Activated gamma-delta T cell treated with anti-CD3 and anti-CD28 coated beads, Interleukin-2, amount 50 U/mL, for 16 hours (primary cell): ENCODE results near the gene FASTKD1.
"Not testable (repeated sequence)": the region's sequence is repeated elsewhere in the genome, so short reads cannot be mapped to it uniquely, and the experiment has no call there.

Experiments used
- DNase-seq: peaks from one replicate; pipeline ENCODE4 v3.0.0-alpha.2; 2020; ENCODE audit warnings: low read depth

The FASTKD1 gene, protein sequence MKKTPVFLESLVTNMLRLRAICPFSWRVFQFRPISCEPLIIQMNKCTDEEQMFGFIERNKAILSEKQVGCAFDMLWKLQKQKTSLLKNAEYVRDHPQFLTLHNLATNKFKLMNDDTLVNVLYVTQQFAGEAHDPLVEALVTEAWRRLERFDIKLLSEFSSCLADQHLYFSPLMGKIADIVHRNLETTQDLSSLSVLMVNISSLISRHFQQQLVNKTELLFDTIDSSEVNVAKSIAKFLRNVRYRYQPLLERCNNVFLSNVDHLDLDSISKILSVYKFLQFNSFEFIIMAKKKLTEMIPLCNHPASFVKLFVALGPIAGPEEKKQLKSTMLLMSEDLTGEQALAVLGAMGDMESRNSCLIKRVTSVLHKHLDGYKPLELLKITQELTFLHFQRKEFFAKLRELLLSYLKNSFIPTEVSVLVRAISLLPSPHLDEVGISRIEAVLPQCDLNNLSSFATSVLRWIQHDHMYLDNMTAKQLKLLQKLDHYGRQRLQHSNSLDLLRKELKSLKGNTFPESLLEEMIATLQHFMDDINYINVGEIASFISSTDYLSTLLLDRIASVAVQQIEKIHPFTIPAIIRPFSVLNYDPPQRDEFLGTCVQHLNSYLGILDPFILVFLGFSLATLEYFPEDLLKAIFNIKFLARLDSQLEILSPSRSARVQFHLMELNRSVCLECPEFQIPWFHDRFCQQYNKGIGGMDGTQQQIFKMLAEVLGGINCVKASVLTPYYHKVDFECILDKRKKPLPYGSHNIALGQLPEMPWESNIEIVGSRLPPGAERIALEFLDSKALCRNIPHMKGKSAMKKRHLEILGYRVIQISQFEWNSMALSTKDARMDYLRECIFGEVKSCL

GRCh38 chr2:169573160-169573973 is at the start of gene FASTKD1:
Gene FASTKD1 (minus strand): TSS chr2:169573865. CDS start chr2:169572029, 1,836 bp downstream.
- peak; percentile 76 for DNase-seq

- no peak for DNase-seq
Measured at GRCh38 chr2:169623235-169623634, 49.6 kb upstream of the FASTKD1 start.

GRCh38 chr2:169620509-169620908 is 46.8 kb upstream of the FASTKD1 start:
- DNase-seq = no peak

DNA sequence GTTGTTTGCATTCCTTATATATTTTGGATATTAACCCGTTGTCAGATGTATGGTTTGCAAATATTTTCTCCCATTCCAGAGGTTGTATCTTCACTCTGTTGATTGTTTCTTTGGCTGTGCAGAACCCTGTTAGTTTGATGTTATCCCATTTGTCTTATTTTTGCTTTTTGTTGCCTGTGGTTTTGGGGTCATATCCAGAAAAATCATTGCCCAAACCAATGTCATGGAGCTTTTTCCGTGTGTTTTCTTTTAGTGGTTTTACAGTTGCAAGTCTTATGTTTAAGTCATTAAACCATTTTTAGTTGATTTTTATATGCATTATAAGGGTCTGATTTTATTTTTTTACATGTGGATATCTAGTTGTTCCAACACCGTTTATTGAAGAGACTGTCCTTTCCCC is 46.3 kb upstream of the FASTKD1 start:
- no peak for DNase-seq

DNA sequence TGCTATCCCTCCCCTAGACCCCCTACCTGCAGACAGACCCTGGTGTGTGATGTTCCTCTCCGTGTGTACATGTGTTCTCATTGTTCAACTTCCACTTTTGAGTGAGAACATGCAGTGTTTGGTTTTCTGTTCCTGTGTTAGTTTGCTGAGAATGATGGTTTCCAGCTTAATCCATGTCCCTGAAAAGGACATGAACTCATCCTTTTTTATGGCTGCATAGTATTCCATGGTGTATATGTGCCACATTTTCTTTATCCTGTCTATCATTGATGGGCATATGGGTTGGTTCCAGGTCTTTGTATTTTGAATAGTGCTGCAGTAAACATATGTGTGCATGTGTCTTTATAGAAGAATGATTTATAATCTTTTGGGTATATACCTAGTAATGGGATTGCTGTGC is 42.3 kb upstream of the FASTKD1 start:
- DNase-seq = not testable (repeated sequence)

DNA sequence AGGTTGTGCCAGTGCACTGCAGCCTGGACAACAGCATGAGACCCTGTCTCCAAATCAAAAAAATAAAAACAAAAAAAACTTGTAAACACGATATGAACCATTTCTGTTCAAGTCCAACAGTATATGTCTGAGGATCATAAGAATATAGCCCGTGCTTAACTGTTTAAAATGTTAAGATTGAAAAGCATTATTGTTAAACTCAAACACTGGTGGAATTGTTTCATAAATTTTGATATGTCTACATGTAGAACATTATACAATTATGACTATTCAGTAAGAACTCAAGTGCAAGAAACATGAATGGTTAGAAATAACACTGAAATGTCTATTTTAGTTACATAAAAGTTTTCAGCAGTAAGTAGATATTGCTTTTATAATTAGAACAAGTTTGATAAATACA is 40.2 kb upstream of the FASTKD1 start:
- DNase-seq = no peak

GRCh38 chr2:169609264-169609663 is 35.6 kb upstream of the FASTKD1 start:
- no peak for DNase-seq

GRCh38 chr2:169599568-169599967 is 25.9 kb upstream of the FASTKD1 start:
- no peak for DNase-seq

DNA sequence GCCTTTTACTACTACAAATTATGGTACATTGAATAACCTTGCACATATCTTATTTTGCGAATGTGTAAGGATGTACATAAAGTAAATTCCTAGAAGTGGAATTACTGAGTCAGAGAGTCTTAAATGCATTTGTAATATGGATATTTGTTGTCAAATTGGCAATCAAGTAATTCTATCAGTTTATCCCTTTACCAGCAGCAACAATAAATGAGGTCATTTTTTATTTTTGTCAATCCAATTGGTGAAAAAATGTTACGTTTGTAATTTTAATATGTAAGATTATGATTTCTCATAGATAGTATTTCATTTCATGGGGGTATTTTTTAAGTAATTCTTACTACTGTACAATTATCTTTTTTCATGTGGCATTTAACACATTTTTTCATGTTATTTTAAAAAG is 25.3 kb upstream of the FASTKD1 start:
- DNase-seq = no peak

GRCh38 chr2:169596546-169596945 is 22.9 kb upstream of the FASTKD1 start:
- DNase-seq = not testable (repeated sequence)

- DNase-seq = no peak
Measured at GRCh38 chr2:169590804-169591203, 17.1 kb upstream of the FASTKD1 start.

DNA sequence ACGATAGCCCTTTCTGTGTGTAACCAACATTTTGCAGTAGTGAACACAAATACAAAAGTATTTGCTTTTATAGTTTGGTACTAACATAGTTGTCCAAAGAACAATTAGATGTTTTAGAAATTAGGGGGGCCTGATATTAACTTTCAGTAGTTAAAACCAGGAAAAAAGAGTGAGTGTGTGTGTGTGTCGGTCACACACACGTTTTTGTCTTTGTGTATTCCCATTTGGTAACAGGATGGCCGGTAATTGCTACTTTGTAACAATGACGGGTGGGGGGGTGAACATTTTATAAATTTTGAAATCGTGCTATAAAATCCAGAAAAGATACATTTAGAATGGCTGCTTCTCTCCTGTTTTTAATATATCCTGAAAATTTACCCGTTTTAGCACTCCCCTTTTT is 12.0 kb upstream of the FASTKD1 start:
- no peak for DNase-seq

DNA sequence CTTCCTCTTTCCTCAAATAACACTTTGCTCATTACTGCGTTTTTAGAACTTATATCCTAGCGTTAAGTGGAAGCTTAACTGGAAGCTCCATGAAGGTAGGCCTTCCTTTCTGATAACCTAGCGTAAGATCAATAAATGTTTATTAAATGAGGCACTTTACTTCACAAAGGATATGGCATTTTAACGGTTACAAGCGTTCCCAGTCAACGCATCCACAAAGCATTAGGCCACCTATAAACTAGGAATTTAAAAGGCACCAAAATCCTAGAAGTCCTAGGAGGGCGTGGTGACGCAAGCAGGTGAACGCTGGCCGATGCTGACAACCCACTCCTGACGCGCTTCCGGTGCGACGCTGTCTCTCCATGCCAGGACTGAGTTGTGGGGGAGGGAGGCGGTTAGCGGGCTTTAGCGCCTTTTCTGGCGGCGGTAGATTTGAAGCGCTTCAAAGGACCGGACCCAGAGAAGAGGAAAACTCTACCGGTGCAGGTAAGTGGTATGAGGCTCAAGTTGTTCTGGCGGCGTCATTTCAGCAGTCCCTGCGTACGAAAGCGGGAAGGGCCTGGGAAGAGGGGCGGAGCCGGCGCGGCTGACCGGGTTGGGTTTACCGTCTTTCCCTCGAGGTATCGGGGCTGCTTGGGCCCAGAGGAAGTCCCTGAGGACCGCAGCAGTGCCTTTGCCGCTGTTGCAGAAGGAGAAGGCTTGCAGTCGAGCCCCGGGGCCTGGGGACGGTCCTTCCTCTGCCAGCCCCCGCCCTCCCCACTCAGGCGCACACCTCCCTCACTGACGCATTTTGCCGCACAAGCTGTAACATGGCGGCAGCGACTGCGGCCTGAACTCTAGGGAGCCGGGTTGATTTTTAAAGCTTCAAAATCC is 10.6 kb upstream of the FASTKD1 start, which contains the start of gene PPIG:
Gene PPIG, plus strand, starts transcription at position 347 of the 873 bp plus-strand sequence. CDS start 19,691 bp downstream, outside the sequence.
- peak; percentile 80 for DNase-seq

DNA sequence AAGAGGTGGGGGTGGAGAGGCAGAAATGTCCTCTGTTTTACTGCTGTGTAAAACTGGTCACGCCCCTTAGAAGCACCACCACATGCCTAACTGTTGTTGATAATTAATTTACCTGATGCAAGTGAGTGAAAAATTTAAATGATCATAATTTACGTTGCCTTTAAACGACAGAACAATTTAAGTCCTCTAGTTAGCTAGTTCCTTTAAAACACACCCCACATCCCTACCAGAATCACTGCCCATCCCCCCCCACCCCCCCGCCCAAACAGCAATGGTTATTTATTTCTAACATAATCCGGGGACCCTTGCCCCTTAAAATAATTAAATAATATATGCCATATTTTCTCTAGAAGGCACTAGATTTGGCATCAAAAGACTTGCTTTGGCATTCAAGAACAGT is 9.9 kb upstream of the FASTKD1 start:
- no peak for DNase-seq

DNA sequence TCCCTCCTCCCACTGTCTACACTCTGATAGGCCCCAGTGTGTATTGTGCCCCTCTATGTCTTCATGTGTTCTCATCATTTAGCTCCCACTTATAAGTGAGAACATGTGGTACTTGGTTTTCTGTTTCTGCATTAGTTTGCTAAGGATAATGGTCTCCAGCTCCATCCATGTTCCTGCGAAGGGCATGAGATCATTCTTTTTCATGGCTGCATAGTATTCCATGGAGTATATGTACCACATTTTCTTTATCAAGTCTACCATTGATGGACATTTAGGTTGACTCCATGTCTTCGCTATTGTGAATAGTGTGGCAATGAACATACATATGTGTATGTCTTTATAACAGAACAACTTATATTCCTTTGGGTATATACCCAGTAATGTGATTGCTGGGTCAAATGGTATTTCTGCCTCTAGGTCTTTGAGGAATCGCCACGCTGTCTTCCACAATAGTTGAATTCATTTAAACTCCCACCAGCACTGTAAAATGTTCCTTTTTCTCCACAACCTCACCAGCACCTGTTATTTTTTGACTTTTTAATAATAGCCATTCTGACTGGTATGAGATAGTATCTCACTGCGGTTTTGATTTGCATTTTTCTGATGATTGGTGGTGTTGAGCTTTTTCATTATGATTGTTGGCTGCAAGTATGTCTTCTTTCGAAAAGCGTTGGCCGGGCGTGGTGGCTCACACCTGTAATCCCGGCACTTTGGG is 9.0 kb upstream of the FASTKD1 start:
- not testable (repeated sequence) for DNase-seq

DNA sequence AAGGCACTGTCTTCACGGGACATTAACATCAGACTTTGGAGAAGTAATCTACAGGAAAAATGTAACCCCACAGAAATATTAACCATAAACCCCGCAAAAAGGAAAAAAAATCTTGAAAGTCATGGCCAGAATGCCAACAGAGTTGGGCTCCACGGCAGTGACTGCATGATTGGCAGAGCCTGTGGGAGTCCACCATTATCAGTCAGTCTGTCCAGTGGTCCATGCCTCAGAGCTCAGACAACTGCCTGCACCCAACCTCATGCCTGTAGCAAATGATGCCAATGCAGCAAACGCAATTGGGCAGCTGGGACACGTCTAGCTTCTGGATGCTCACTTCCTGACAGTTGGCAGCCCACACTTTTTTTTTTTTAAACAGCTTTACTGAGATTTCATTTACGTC is 5.4 kb upstream of the FASTKD1 start:
- DNase-seq = no peak

DNA sequence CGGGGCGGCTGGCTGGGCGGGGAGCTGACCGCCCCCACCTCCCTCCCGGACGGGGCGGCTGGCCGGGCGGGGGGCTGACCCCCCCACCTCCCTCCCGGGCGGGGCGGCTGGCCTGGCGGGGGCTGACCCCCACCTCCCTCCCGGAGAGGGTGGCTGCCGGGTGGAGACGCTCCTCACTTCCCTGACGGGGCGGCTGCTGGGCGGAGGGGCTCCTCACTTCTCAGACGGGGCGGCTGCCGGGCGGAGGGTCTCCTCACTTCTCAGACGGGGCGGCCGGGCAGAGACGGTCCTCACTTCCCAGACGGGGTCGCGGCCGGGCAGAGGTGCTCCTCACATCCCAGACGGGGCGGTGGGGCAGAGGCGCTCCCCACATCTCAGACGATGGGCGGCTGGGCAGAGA is 1.6 kb upstream of the FASTKD1 start:
- DNase-seq = not testable (repeated sequence)

GRCh38 chr2:169574539-169574938 is 874 bp upstream of the FASTKD1 start:
- DNase-seq = not testable (repeated sequence)

DNA sequence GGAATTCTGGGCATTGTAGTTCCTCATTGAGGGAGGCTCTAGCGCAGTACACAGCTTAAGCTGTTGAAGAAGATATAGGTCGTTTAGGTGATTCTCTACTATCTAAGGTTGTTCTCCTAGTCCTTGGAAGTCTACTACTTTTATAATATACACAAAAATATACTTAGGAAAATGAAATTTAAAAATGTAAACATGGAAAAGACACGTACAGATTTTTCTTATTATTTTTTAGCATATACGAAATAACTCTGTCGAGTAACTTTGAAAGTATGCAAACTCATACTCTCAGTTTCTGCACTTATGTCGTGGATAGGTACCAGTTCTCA is 272 bp upstream of the FASTKD1 start:
- DNase-seq = no peak

DNA sequence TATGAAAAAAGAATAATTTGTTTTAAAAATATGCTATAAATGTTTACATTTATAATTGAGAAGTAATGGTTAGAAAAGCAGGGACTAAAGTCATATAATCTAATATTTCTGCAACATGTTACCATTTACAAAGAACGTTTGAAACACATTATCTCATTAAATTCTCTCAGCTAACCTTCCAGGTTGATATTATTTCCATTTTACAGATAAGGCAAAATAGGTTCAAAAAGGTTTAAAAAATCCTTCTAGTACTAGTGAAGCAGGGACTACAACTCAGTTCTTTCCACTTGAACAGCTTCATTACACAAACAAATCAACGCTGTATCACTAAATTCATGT is 875 bp downstream of the FASTKD1 start:
- no peak for DNase-seq

DNA sequence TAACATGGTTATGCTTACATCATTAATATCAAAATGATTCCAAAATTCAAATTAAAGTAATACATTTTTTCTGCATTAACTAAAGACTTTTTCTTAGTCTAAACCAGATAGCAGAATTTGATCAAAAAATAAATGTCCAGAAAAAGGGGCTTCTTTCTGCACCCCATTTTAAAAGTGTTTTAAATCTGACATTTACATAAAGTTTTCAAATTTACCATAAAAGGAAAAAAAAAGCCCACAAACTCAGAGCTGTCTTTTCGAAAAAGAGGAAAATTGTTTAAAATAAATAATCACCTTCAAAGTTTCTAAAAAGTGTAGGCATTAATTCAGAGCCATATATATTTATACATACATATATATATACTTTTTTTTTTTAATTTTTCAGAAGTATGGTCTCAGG is 1.5 kb downstream of the FASTKD1 start:
- DNase-seq = no peak
